Measurements from ENCODE around the gene TRDMT1.

GRCh38 chr10:17123961-17124360 lies 77.5 kb downstream of the TRDMT1 start:
- TF ChIP-seq, protein P1, sequence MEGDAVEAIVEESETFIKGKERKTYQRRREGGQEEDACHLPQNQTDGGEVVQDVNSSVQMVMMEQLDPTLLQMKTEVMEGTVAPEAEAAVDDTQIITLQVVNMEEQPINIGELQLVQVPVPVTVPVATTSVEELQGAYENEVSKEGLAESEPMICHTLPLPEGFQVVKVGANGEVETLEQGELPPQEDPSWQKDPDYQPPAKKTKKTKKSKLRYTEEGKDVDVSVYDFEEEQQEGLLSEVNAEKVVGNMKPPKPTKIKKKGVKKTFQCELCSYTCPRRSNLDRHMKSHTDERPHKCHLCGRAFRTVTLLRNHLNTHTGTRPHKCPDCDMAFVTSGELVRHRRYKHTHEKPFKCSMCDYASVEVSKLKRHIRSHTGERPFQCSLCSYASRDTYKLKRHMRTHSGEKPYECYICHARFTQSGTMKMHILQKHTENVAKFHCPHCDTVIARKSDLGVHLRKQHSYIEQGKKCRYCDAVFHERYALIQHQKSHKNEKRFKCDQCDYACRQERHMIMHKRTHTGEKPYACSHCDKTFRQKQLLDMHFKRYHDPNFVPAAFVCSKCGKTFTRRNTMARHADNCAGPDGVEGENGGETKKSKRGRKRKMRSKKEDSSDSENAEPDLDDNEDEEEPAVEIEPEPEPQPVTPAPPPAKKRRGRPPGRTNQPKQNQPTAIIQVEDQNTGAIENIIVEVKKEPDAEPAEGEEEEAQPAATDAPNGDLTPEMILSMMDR (IDR thresholded peaks at IDR 0.05 in 8 of 11, conservative IDR thresholded peaks at IDR 0.05 in 3 of 11), result no peak
- TF ChIP-seq POLR2A (IDR thresholded peaks at IDR 0.05) (no peak), POLR2AphosphoS5 (IDR thresholded peaks at IDR 0.05) (no peak)
